Lung (tissue), 12 donors: Measurements from ENCODE around the gene FSHR. TPM values are rescaled to one million over a fixed set of nuclear protein-coding genes. Genes with fewer than 3 reads are reported as not detected.

ENCODE experiments used
- ATAC-seq: fragments of 200-7000 bp; cut with Tn5 transposase; one replicate; pipeline ENCODE4 v1.9.1; 2020; ENCODE audit warnings: moderate number of reproducible peaks; ENCODE audit not compliant: insufficient read depth, low FRiP score
- DNase-seq, 3 donors: peaks; one replicate each; pipeline ENCODE4 v3.0.0-alpha.2; 2013 to 2017
- H3K27ac ChIP-seq, 2 donors: one replicate each; pipeline ENCODE4 v1.5.1; 2013; ENCODE audit warnings: mild to moderate bottlenecking in 2 of 2, moderate library complexity in 2 of 2, control low read depth in 1 of 2, inconsistent platforms in 1 of 2, low read depth in 1 of 2, low read length in 1 of 2
- H3K27me3 ChIP-seq, 3 donors: one replicate each; pipeline ENCODE4 v1.5.1; 2013; ENCODE audit warnings: low read length in 2 of 3; ENCODE audit not compliant: control insufficient read depth in 3 of 3, insufficient read depth in 3 of 3
- H3K36me3 ChIP-seq, 4 donors: one replicate each; pipeline ENCODE4 v1.5.1; 2013; ENCODE audit warnings: low read length in 4 of 4, mild to moderate bottlenecking in 1 of 4, moderate library complexity in 1 of 4; ENCODE audit not compliant: control insufficient read depth in 4 of 4, insufficient read depth in 4 of 4
- H3K4me1 ChIP-seq, 5 donors: one replicate each; pipeline ENCODE4 v1.5.1; 2013; ENCODE audit warnings: low read length in 5 of 5, mild to moderate bottlenecking in 2 of 5, moderate library complexity in 1 of 5; ENCODE audit not compliant: control insufficient read depth in 5 of 5, insufficient read depth in 5 of 5
- H3K4me3 ChIP-seq: one replicate; pipeline ENCODE4 v1.5.1; 2013; ENCODE audit warnings: mild to moderate bottlenecking, control low read depth, moderate library complexity
- H3K9ac ChIP-seq, 2 donors: one replicate each; pipeline ENCODE4 v1.5.1; 2013; ENCODE audit warnings: low read length in 2 of 2, control low read depth in 1 of 2; ENCODE audit not compliant: insufficient read depth in 1 of 2
- H3K9me3 ChIP-seq, 4 donors: one replicate each; pipeline ENCODE4 v1.5.1; 2013; ENCODE audit warnings: low read length in 3 of 4, mild to moderate bottlenecking in 1 of 4, moderate library complexity in 1 of 4; ENCODE audit not compliant: control insufficient read depth in 4 of 4, insufficient read depth in 3 of 4
- WGBS, 2 donors: extraction: QIAGEN DNeasy Blood & Tissue Kit; methylation state at CpG; one replicate each; pipeline ENCODE4 v1.1.7; 2013; 5-methylcytosine and 5-hydroxymethylcytosine counted together
- polyA plus RNA-seq, 2 donors: library from polyadenylated mRNA; stranded (reverse); fragments of 200-250 nt; gene quantifications; one replicate each; pipeline ENCODE4 v1.2.1, GENCODE V29; 2013
- total RNA-seq, 2 donors: library from RNA; depleted of rRNA in 1 of 2; stranded (reverse); fragments of >200 nt in 1 of 2; gene quantifications; one replicate each; pipeline ENCODE4 v1.2.1, GENCODE V29; 2014 to 2021
- TF ChIP-seq, protein P1 (sequence below): IDR thresholded peaks from 2 replicates; pipeline ENCODE4 v1.5.1; 2012; ENCODE audit warnings: mild to moderate bottlenecking; ENCODE audit errors: control extremely low read depth, extremely low read depth
- donor health status: control.
- donor health status: control.
- donor health status: Bipolar disorder and iron deficiency.
- donor health status: healthy.
- donor health status: DM: yes; HTN: yes; CAD: no.

FSHR gene
- total and polyA plus RNA-seq, 4 donors = not detected

- TF ChIP-seq, protein P1, sequence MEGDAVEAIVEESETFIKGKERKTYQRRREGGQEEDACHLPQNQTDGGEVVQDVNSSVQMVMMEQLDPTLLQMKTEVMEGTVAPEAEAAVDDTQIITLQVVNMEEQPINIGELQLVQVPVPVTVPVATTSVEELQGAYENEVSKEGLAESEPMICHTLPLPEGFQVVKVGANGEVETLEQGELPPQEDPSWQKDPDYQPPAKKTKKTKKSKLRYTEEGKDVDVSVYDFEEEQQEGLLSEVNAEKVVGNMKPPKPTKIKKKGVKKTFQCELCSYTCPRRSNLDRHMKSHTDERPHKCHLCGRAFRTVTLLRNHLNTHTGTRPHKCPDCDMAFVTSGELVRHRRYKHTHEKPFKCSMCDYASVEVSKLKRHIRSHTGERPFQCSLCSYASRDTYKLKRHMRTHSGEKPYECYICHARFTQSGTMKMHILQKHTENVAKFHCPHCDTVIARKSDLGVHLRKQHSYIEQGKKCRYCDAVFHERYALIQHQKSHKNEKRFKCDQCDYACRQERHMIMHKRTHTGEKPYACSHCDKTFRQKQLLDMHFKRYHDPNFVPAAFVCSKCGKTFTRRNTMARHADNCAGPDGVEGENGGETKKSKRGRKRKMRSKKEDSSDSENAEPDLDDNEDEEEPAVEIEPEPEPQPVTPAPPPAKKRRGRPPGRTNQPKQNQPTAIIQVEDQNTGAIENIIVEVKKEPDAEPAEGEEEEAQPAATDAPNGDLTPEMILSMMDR = no peak
- H3K36me3 ChIP-seq = no peaks in the 10 kb centered on the region
- H3K27me3 ChIP-seq = no peaks in the 10 kb centered on the region
- DNase-seq = no peak
- H3K9ac ChIP-seq = no peak overlapping the region
- no peaks in the 10 kb centered on the region for H3K9me3 ChIP-seq
- H3K27ac ChIP-seq = no peak overlapping the region
- H3K4me3 ChIP-seq = no peak overlapping the region
- H3K4me1 ChIP-seq = peaks cover 0 to 9% (median 2%) of the 10 kb centered on the region in 5 donors
- no peak for ATAC-seq
- 73 to 88% methylated on average over 4 of the region's 4 CpGs for WGBS, 2 donors
Measured at GRCh38 chr2:48939232-48939631, 215.1 kb downstream of the FSHR start.

- 78 to 84% methylated on average over 4 of the region's 4 CpGs for WGBS, 2 donors
- Histone ChIP-seq H3K9ac (no peak overlapping the region), H3K9me3 (no peaks in the 10 kb centered on the region), H3K27ac (no peak overlapping the region), H3K27me3 (no peaks in the 10 kb centered on the region), H3K36me3 (no peaks in the 10 kb centered on the region), H3K4me1 (peaks cover 0 to 4% (median 0%) of the 10 kb centered on the region in 5 donors), H3K4me3 (no peak overlapping the region)
- DNase-seq (no peak), ATAC-seq (no peak)
- TF ChIP-seq, protein P1 = no peak
Measured at GRCh38 chr2:48938231-48938630, 216.1 kb downstream of the FSHR start.

- Histone ChIP-seq H3K36me3 (no peaks in the 10 kb centered on the region), H3K9ac (no peak overlapping the region), H3K4me3 (no peak overlapping the region), H3K27ac (no peak overlapping the region), H3K27me3 (no peaks in the 10 kb centered on the region), H3K9me3 (peaks cover 0 to 2% (median 0%) of the 10 kb centered on the region in 4 donors), H3K4me1 (peaks cover 0 to 2% (median 0%) of the 10 kb centered on the region in 5 donors)
- DNase-seq (no peak), ATAC-seq (no peak)
- TF ChIP-seq, protein P1 = no peak
- 92 to 96% methylated on average over 7 of the region's 7 CpGs for WGBS, 2 donors
Measured at GRCh38 chr2:48934807-48935206, 219.5 kb downstream of the FSHR start.
